IgD-negative memory B cell (primary cell): ENCODE data around the gene UBL4A. TPM values are rescaled to one million over a fixed set of nuclear protein-coding genes. Genes with fewer than 3 reads are reported as not detected.

Experiments used
- H3K27ac Mint-ChIP-seq, 3 donors: one replicate each; pipeline ENCODE4 v1.8.0; 2020 to 2022; ENCODE audit warnings: mild to moderate bottlenecking in 3 of 3, mixed read lengths in 3 of 3, moderate library complexity in 1 of 3
- H3K27me3 Mint-ChIP-seq: one replicate; pipeline ENCODE4 v1.8.0; 2021; ENCODE audit warnings: mixed read lengths
- H3K36me3 Mint-ChIP-seq: one replicate; pipeline ENCODE4 v1.8.0; 2020; ENCODE audit warnings: mild to moderate bottlenecking, mixed read lengths
- H3K4me1 Mint-ChIP-seq, 3 donors: one replicate each; pipeline ENCODE4 v1.8.0; 2020 to 2022; ENCODE audit warnings: mixed read lengths in 3 of 3, mild to moderate bottlenecking in 1 of 3
- H3K4me3 Mint-ChIP-seq, 4 donors: one replicate each; pipeline ENCODE4 v1.8.0; 2020 to 2022; ENCODE audit warnings: mild to moderate bottlenecking in 4 of 4, mixed read lengths in 4 of 4, moderate library complexity in 3 of 4
- H3K9me3 Mint-ChIP-seq, 3 donors: one replicate each; pipeline ENCODE4 v1.8.0; 2020 to 2021; ENCODE audit warnings: mixed read lengths in 3 of 3, mild to moderate bottlenecking in 1 of 3
- polyA plus RNA-seq: library from polyadenylated mRNA; unstranded; fragments of 300-500 nt; fragmentation: Illumina TruSeq; gene quantifications from one replicate; pipeline ENCODE4 v1.2.3, GENCODE V29; 2021

The UBL4A gene
- polyA plus RNA-seq, 1 donor from 2014 or later, result 41.4 TPM

- H3K27me3 Mint-ChIP-seq, result peaks cover 3% of the 10 kb centered on the region
- H3K27ac Mint-ChIP-seq, result no peak overlapping the region
- no peak overlapping the region for H3K4me3 Mint-ChIP-seq
- H3K4me1 Mint-ChIP-seq, result peaks cover 0 to 2% (median 0%) of the 10 kb centered on the region in 3 donors
- H3K9me3 Mint-ChIP-seq, result no peaks in the 10 kb centered on the region
- peaks cover 3% of the 10 kb centered on the region for H3K36me3 Mint-ChIP-seq
Observed at GRCh38 chrX:154448484-154448883, 37.9 kb downstream of the UBL4A start.

- Mint-ChIP-seq H3K4me1 (peaks cover 0 to 2% (median 0%) of the 10 kb centered on the region in 3 donors), H3K36me3 (no peaks in the 10 kb centered on the region), H3K27ac (peak overlapping the region in 1 of 3 donors; percentile 25), H3K4me3 (peak overlapping the region in 1 of 4 donors; percentile 39), H3K9me3 (no peaks in the 10 kb centered on the region), H3K27me3 (no peaks in the 10 kb centered on the region)
Observed at GRCh38 chrX:154446430-154446829, 40.0 kb downstream of the UBL4A start.

- H3K4me1 Mint-ChIP-seq, result peaks cover 0 to 2% (median 0%) of the 10 kb centered on the region in 3 donors
- H3K27me3 Mint-ChIP-seq, result no peaks in the 10 kb centered on the region
- no peaks in the 10 kb centered on the region for H3K9me3 Mint-ChIP-seq
- H3K4me3 Mint-ChIP-seq, result peak overlapping the region in 3 of 4 donors; percentile 30 to 63 (median 39)
- no peak overlapping the region for H3K27ac Mint-ChIP-seq
- no peaks in the 10 kb centered on the region for H3K36me3 Mint-ChIP-seq
Observed at GRCh38 chrX:154445776-154446175, 40.6 kb downstream of the UBL4A start.

GRCh38 chrX:154444755-154445246, 41.6 kb downstream of the UBL4A start:
- H3K4me1 Mint-ChIP-seq, result peaks cover 0 to 2% (median 0%) of the 10 kb centered on the region in 3 donors
- H3K9me3 Mint-ChIP-seq, result no peaks in the 10 kb centered on the region
- peak overlapping the region in 1 of 3 donors; percentile 46 for H3K27ac Mint-ChIP-seq
- no peaks in the 10 kb centered on the region for H3K36me3 Mint-ChIP-seq
- peak overlapping the region; percentile 17 to 80 (median 46) for H3K4me3 Mint-ChIP-seq
- no peaks in the 10 kb centered on the region for H3K27me3 Mint-ChIP-seq

- Mint-ChIP-seq H3K9me3 (no peaks in the 10 kb centered on the region), H3K36me3 (no peaks in the 10 kb centered on the region), H3K27me3 (no peaks in the 10 kb centered on the region), H3K27ac (peak within 1 kb of the TSS; percentile 40 to 93 (median 93)), H3K4me1 (peaks cover 0 to 2% (median 0%) of the 10 kb centered on the region in 3 donors), H3K4me3 (peak within 1 kb of the TSS; percentile 72 to 85 (median 79))
Observed at GRCh38 chrX:154443992-154444754, 42.2 kb downstream of the UBL4A start, which contains the start of gene FAM50A. TSS of gene FAM50A (plus strand) at chrX:154444141. CDS start at chrX:154444236, 95 bp downstream.

- peak overlapping the region; percentile 40 to 93 (median 93) for H3K27ac Mint-ChIP-seq
- no peaks in the 10 kb centered on the region for H3K27me3 Mint-ChIP-seq
- H3K9me3 Mint-ChIP-seq, result no peaks in the 10 kb centered on the region
- H3K4me1 Mint-ChIP-seq, result peaks cover 0 to 2% (median 0%) of the 10 kb centered on the region in 3 donors
- peak overlapping the region; percentile 52 to 85 (median 79) for H3K4me3 Mint-ChIP-seq
- no peaks in the 10 kb centered on the region for H3K36me3 Mint-ChIP-seq
Observed at GRCh38 chrX:154443479-154443910, 42.9 kb downstream of the UBL4A start.

GRCh38 chrX:154441984-154442707, 44.3 kb downstream of the UBL4A start:
- peak overlapping the region in 1 of 3 donors; percentile 84 for H3K27ac Mint-ChIP-seq
- H3K9me3 Mint-ChIP-seq, result no peaks in the 10 kb centered on the region
- peaks cover 0 to 4% (median 2%) of the 10 kb centered on the region in 3 donors for H3K4me1 Mint-ChIP-seq
- H3K4me3 Mint-ChIP-seq, result peak overlapping the region in 1 of 4 donors; percentile 20
- H3K27me3 Mint-ChIP-seq, result no peaks in the 10 kb centered on the region
- no peaks in the 10 kb centered on the region for H3K36me3 Mint-ChIP-seq

GRCh38 chrX:154441564-154441963, 44.9 kb downstream of the UBL4A start:
- peak overlapping the region in 1 of 3 donors; percentile 84 for H3K27ac Mint-ChIP-seq

GRCh38 chrX:154440623-154441357, 45.6 kb downstream of the UBL4A start:
- Mint-ChIP-seq H3K27ac (peak overlapping the region in 1 of 3 donors; percentile 84), H3K4me3 (peak overlapping the region in 1 of 4 donors; percentile 72), H3K36me3 (no peaks in the 10 kb centered on the region), H3K27me3 (no peaks in the 10 kb centered on the region), H3K4me1 (peaks cover 0 to 6% (median 2%) of the 10 kb centered on the region in 3 donors), H3K9me3 (no peaks in the 10 kb centered on the region)

More at GRCh38 chrX:154441564-154441963, 44.9 kb downstream of the UBL4A start:
- Mint-ChIP-seq H3K27me3 (no peaks in the 10 kb centered on the region), H3K9me3 (no peaks in the 10 kb centered on the region), H3K4me1 (peaks cover 0 to 4% (median 2%) of the 10 kb centered on the region in 3 donors), H3K36me3 (no peaks in the 10 kb centered on the region), H3K4me3 (peak overlapping the region in 1 of 4 donors; percentile 20)

GRCh38 chrX:154439841-154440240, 46.6 kb downstream of the UBL4A start:
- H3K4me1 Mint-ChIP-seq, result peaks cover 0 to 6% (median 2%) of the 10 kb centered on the region in 3 donors
- H3K27me3 Mint-ChIP-seq, result no peaks in the 10 kb centered on the region

GRCh38 chrX:154437971-154438893, 48.2 kb downstream of the UBL4A start:
- H3K36me3 Mint-ChIP-seq, result peaks cover 3% of the 10 kb centered on the region
- peak overlapping the region in 2 of 3 donors; percentile 72 to 91 for H3K27ac Mint-ChIP-seq
- H3K4me1 Mint-ChIP-seq, result peaks cover 0 to 6% (median 0%) of the 10 kb centered on the region in 3 donors
- H3K9me3 Mint-ChIP-seq, result no peaks in the 10 kb centered on the region
- H3K27me3 Mint-ChIP-seq, result no peaks in the 10 kb centered on the region
- H3K4me3 Mint-ChIP-seq, result peak overlapping the region; percentile 68 to 86 (median 80)

More at GRCh38 chrX:154439841-154440240, 46.6 kb downstream of the UBL4A start:
- peak overlapping the region in 1 of 4 donors; percentile 72 for H3K4me3 Mint-ChIP-seq
- peak overlapping the region in 1 of 3 donors; percentile 84 for H3K27ac Mint-ChIP-seq
- no peaks in the 10 kb centered on the region for H3K36me3 Mint-ChIP-seq
- no peaks in the 10 kb centered on the region for H3K9me3 Mint-ChIP-seq

- no peaks in the 10 kb centered on the region for H3K9me3 Mint-ChIP-seq
- H3K36me3 Mint-ChIP-seq, result peaks cover 3% of the 10 kb centered on the region
- peak within 1 kb of the TSS; percentile 47 to 93 (median 92) for H3K27ac Mint-ChIP-seq
- H3K27me3 Mint-ChIP-seq, result no peaks in the 10 kb centered on the region
- peak within 1 kb of the TSS; percentile 78 to 89 (median 86) for H3K4me3 Mint-ChIP-seq
- peaks cover 0 to 6% (median 0%) of the 10 kb centered on the region in 3 donors for H3K4me1 Mint-ChIP-seq
Observed at GRCh38 chrX:154436983-154437752, 49.2 kb downstream of the UBL4A start, which contains the start of gene GDI1. TSS of gene GDI1 (plus strand) at chrX:154437154. CDS start at chrX:154437255, 101 bp downstream.
